GM18858 (cell line): ENCODE results near the gene LRRC8E.
"Not testable (repeated sequence)": the region's sequence is repeated elsewhere in the genome, so short reads cannot be mapped to it uniquely, and the experiment has no call there.

ENCODE experiments used
- ATAC-seq: cut with Tn5 transposase; IDR thresholded peaks from one replicate; pipeline ENCODE4 v1.9.1; 2021; ENCODE audit not compliant: unreplicated experiment

The LRRC8E gene

DNA sequence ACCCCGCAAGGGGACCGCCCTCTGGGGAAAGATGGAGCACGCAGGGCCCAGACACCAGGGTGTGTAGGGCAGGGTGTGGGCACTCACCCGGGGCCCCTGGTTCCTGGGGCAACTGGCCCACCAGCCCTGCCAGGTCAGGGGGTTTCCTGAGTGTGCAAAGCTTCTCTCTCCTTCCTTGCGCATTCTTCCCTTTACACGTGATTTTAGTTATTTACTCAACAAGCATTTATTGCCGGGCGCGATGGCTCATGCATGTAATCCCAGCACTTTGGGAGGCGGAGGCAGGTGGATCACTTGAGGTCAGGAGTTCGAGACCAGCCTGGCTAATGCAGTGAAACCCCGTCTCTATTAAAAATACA is 34.6 kb upstream of the LRRC8E start:
- no peak for ATAC-seq

DNA sequence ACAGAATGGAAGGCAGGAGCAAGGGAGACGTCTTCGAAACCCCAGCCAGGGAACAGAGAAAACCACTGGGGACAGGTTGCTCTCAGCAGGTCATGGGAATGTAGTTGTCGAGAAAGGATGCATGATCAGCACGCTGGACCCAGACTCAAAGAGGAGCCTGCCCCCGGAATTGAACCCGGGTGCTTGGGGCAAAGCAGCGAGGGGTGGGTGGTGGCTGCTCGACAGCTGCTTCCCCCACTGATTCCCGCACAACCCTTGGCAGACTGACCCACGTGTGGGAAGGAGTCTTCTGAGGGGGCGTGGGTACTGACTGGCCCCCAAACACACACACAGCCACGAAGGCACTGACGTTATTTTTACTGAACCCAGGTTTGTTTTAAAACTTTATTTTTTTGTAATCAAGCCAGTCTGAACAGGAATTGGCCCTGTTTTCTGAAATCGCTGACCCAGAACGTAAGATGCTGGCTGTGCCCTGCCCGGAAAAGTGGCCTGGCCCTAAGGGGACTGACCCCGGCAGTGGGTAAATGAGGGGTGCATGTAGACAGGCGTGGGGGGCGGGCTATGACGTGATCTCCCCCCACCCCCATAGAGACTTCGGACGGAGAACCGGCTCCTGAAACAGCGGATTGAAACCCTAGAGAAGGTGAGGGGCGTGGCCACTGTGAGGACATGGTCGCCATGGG is 32.7 kb upstream of the LRRC8E start:
- no peak for ATAC-seq

DNA sequence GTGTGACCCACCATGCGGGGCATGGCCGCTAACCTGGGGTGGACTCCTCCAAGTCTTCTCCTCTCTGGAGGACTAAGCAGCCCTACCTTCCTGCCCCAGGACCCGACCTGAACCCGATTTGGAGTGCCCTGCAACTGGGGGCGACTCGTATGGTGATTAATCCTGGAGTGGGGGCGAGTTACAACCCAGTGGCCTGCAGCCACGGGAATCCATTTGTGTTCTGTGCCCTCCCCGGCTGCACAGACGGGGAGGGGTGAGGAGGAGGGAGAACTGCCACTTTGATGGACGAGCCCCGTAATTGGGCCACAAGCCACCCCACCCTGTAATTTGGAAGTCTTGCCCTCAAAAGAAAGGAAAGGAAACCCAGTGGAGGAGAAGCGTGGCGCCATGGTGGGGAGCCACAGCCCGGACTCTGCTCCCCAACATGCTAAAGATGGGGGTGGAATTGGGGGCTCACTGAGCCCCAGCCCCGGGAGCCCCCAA is 32.2 kb upstream of the LRRC8E start:
- no peak for ATAC-seq

DNA sequence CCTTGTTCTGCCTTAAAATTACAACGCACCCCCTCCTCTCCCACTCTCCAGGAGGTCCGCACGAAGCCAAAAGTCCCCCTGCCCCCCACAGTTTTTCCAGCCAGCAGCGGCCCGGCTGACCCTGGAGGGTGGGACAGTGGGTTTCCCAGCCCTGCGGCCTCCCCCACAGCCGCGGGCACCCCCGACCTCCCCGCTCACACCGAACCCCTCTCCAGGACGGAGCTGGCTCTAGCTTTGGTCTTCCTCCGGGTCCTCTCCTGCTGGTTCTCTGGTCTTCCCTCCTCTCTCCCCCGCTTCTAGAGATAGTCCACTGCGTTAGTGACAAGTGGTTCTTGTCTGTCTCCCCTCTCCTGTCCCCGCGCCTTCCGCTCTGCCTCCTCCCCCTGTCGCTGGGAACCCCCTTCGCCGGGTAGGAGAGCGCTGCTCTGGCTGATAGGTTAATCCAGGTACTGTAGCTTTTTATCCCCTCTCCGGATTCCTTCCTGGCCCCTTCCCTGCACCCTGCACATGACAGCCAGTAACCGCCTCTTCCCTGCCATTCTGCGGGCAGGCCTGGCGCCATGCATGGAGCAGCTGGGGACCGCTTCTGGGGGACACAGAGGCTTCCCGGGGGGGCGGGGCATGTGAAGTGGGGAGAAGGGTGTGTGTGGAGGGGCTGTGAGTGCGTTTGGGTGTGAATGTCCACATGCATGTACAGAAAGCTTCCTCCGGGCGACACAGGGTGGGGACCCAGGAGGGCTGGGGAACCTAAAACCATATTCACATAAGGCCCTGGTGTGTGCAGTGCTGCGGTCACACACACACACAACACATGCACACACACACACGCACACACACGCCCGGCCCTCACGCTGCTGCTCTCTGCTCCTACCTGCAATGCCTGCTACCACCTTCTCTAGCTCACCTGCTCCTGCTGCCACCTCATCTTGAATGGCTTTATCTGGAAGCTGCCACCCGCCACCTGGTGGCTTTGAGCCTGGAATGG is 31.3 kb upstream of the LRRC8E start:
- ATAC-seq = no peak

- no peak for ATAC-seq
Observed at GRCh38 chr19:7857727-7858108, 30.6 kb upstream of the LRRC8E start.

DNA sequence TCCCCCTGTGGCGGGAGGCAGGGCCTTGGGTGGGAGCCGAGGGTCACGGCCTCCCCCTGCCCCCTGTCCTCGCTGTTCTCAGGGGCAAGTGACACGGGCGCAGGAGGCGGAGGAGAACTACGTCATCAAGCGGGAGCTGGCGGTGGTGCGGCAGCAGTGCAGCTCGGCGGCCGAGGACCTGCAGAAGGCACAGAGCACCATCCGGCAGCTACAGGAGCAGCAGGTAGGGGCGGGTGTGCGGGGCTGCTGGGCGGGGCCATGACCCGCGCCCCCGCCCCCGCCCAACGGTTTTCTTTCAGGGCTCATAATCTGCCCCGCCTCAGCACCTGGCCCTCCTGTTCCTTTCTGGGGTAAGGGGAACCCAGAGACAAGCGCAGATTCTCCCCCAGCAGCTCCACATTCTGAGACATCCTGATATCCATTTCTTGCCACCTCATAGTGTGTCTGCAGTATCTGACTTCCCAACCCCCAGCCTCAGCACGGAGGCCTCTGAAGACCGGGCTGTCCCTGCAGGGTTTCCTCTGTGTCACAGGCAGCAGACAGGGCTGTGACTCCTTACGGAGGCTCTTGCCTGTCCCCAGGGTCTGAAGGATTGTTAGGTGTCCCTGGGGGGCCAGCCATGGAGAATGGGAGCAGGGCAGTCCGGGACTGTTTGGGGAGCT is 30.1 kb upstream of the LRRC8E start:
- no peak for ATAC-seq

- not testable (repeated sequence) for ATAC-seq
Observed at GRCh38 chr19:7859087-7859486, 29.2 kb upstream of the LRRC8E start.

DNA sequence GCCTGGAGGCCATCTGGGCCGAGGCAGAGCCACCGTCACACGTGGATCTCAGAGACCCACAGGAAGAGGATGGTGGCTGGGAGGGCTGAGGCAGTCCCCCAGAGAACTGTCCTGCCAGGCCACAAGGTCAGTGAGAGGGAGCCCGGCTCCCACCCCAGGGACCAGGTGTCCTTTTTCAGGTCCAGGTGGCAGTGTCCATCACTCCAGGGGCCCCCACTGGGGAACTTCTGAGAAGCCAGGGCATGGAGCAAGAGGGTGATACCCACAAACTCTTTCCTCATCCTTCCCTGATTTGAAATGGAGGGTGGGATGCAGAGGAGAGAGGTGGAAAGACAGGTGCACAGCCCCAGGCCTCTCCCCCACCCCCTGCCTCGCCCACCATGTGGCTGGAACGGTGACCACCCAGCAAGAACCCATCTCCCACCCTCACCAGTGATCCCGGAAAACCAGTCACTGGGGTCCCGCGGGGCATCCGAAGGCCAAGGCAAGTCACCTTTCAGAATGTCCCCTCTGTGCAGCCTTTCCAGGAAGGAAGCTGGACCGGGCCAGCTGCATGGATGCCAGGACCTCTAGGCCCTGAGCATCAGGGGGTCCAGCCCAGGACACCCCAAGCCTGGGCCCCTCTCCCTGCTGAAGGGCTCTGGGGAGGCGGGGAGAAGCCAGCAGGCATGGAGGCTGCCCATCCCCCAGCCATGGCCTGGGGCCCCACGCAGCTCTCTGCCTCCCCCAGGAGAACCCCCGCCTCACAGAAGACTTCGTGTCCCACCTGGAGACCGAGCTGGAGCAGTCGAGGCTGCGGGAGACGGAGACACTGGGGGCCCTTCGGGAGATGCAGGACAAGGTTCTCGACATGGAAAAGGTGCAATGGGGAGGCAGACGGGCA is 28.2 kb upstream of the LRRC8E start:
- no peak for ATAC-seq

DNA sequence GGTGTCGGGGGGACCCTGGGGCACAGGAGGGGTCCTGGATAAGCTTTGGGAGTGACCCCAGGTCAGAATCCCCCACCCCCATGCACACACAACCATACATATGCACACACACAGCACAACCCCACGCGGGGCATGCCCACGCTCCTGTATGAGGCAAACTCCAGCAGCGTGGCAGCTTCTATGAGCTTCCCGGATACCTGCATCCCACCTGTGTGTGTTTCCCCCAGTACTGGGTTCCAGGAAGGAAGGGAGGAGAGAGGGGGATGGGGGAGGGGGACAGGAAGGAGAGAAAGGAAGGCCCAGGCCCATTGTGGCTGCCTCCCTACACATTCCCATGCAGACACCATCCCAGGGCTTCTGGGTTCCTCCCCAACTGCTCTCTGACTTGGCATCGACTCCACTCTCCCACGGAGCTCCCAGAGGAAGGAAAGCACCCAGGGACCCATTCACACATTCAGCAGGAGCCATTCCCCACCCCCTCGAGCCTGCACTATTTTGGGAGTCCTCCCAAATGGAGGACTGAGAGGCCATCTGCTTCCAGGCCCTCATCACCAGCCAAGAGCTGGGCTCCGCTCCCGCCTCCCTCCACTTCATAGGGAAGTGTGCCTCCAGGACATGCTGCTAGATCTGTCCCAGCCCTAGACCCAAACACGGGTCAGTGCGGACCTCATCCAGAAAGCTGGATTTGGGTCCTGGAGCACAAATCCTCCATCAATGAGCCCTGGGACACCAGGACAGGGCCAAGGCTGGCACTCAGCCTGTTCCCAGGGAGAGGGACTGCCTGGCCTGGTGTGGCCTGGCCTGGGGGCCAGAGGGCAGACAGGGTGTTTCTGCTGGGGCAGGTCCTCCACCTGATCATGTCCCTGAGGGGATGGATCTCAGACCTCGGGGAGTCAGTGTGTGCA is 27.3 kb upstream of the LRRC8E start:
- no peak for ATAC-seq

GRCh38 chr19:7861619-7862412 is 26.5 kb upstream of the LRRC8E start:
- no peak for ATAC-seq

GRCh38 chr19:7862413-7862951 is 25.8 kb upstream of the LRRC8E start:
- no peak for ATAC-seq

DNA sequence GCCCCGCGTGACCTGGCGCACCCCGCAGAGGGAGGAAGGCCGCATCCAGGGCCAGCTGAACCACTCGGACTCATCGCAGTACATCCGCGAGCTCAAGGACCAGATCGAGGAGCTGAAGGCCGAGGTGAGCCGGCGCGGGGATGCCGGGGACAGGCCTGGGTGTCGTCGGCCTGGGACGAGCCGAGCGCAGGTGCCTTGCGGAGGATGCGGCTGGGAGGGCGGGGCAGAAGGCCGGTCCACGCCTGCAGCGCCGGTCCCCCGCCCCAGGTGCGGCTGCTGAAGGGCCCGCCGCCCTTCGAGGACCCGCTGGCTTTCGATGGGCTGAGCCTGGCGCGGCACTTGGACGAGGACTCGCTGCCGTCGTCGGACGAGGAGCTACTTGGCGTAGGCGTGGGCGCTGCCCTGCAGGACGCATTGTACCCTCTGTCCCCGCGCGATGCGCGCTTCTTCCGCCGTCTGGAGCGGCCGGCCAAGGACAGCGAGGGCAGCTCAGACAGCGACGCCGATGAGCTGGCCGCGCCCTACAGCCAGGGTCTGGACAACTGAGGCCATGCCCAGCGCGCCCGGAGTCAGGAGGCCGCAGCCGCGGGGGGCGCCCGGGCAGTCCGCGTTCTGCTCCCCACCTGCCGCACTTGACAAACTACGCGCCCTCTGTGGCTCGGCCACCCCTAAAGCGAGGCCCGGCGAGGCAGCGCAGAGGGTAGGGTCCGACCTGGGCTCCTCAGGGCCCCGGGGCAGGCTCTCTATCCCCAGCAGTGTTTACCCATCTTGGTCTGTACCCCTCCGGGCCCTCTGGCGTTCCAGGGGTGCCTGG is 24.9 kb upstream of the LRRC8E start:
- ATAC-seq = no peak

GRCh38 chr19:7863971-7864689 is 24.2 kb upstream of the LRRC8E start:
- ATAC-seq = no peak

DNA sequence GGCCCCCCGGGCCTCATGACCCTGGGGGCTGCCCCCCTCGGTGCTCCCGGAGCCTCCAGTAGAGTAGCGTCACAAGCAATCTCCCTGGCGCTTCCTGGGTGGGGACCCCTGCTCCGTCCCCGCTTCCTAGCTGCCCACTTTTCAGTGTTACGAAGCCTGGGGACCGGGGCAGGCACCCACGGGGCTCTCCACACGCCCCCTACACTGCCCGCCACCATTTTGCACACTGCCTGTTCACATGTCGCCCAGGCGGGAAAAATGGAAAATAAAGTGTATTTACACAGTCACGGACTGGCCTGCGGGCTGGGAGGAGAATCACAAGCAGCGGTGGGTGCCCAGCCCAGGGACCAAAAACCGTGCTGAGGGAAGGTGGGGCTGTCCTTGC is 23.6 kb upstream of the LRRC8E start:
- ATAC-seq = no peak

DNA sequence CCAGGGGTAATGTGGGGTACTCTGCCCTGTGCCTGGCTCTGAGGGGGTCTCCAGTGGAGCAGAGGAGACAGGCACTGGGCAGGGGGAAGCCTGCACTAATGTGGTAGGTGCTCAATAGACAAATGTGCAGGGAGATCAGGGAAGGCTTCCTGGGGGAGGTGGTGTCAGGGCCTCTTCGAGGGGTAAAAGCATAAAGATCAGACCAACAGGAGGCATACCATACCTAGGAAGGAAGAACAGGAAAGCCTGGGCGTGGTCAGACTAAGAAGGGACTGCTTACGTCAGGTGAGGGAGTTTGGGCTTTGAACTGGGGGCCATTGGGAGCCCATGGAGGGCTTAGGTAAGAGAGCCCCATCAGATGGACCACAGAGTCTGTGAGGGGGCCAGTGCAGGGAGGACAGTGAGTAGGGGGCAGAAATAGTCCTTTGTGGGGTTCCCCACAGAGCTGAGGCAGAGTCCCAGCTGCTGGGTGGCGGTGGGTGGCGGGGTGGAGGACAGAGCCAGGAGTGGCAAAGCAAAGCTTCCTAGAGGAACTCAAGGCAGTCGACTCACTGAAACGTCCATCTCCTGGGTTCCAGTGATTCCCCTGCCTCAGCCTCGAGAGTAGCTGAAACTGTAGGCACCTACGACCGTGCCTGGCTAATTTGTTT is 22.9 kb upstream of the LRRC8E start:
- no peak for ATAC-seq

DNA sequence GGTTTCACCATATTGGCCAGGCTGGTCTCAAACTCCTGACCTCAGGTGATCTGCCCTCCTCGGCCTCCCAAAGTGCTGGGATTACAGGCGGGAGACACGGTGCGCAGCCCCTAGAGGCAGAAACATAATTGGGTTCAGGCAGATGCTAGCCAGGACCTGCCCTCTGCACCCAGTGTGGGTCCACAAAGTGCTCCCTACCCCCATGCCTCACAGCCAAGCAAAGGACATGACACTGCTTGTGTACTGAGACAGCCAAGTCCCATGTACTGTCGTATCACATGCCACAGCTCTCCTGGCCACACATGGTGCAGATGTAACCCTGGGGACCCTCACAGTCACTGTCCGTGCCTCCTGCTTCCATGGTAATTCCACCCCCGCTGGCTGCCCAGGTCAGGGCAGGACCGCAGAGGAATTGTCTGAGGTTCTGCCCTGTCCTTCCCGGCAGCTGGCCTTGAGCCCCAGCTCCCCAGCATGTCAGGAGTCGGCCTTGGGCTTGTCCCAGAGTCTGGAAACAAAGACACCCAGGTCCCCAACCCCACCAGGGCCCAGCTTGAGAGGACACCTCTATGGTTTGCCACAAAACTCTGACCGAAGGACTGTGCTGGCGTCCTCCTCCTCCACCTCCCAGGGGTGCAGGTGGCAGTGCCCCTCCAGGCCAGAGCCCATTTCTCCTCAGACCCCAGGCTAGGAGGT is 21.8 kb upstream of the LRRC8E start:
- ATAC-seq = no peak
